H4 (cell line): ENCODE data around the gene CECR2. TPM values are rescaled to one million over a fixed set of nuclear protein-coding genes. Genes with fewer than 3 reads are reported as not detected.
A peak's percentile ranks its signal among the peaks of the same experiment; 100 is the strongest.

Experiments used
- DNase-seq: peaks from one replicate; pipeline ENCODE4 v3.0.0-alpha.2; 2015; ENCODE audit warnings: low spot score
- total RNA-seq: library from RNA; depleted of rRNA; stranded (reverse); fragments of >200 nt; shearing (Covaris generic); gene quantifications from 2 replicates; pipeline ENCODE4 v1.2.3, GENCODE V29; 2014; rRNA removed

Gene CECR2
- total RNA-seq, result 0.06 and 0.21 TPM in 2 replicates

GRCh38 chr22:17369439-17370025, at the start of gene CECR2:
Gene CECR2, plus strand, starts transcription at chr22:17369460. Its CDS starts 324 bp downstream, at chr22:17369784.
- no peak for DNase-seq

GRCh38 chr22:17319546-17319945, 49.7 kb upstream of the CECR2 start:
- no peak for DNase-seq

GRCh38 chr22:17322511-17322910, 46.7 kb upstream of the CECR2 start:
- no peak for DNase-seq

GRCh38 chr22:17331690-17332089, 37.6 kb upstream of the CECR2 start:
- DNase-seq, result no peak

GRCh38 chr22:17332109-17332800, 37.0 kb upstream of the CECR2 start:
- DNase-seq, result no peak

GRCh38 chr22:17334059-17334458, 35.2 kb upstream of the CECR2 start:
- no peak for DNase-seq

GRCh38 chr22:17334983-17335382, 34.3 kb upstream of the CECR2 start:
- DNase-seq, result no peak

- no peak for DNase-seq
These were observed 33.2 kb upstream of the CECR2 start for GRCh38 chr22:17336061-17336460.

GRCh38 chr22:17337639-17338038, 31.6 kb upstream of the CECR2 start:
- DNase-seq, result no peak

- DNase-seq, result peak; percentile 4
These were observed 30.1 kb upstream of the CECR2 start for GRCh38 chr22:17339095-17339693.

GRCh38 chr22:17342361-17342760, 26.9 kb upstream of the CECR2 start:
- DNase-seq, result no peak

- no peak for DNase-seq
These were observed 25.5 kb upstream of the CECR2 start for GRCh38 chr22:17343766-17344165.

- no peak for DNase-seq
These were observed 22.7 kb upstream of the CECR2 start for GRCh38 chr22:17346578-17346977.

GRCh38 chr22:17347724-17348123, 21.5 kb upstream of the CECR2 start:
- no peak for DNase-seq

- no peak for DNase-seq
These were observed 20.7 kb upstream of the CECR2 start for GRCh38 chr22:17348464-17349103.

- DNase-seq, result no peak
These were observed 20.1 kb upstream of the CECR2 start for GRCh38 chr22:17349172-17349571.

- no peak for DNase-seq
These were observed 19.0 kb upstream of the CECR2 start for GRCh38 chr22:17350292-17350691.

GRCh38 chr22:17352798-17353197, 16.5 kb upstream of the CECR2 start:
- no peak for DNase-seq

- no peak for DNase-seq
These were observed 11.6 kb upstream of the CECR2 start for GRCh38 chr22:17357688-17358087.

- DNase-seq, result no peak
These were observed 10.8 kb upstream of the CECR2 start for GRCh38 chr22:17358415-17358814.

- DNase-seq, result no peak
These were observed 9.8 kb upstream of the CECR2 start for GRCh38 chr22:17359501-17359900.

GRCh38 chr22:17366329-17366728, 2.9 kb upstream of the CECR2 start:
- DNase-seq, result no peak

GRCh38 chr22:17366830-17367229, 2.4 kb upstream of the CECR2 start:
- DNase-seq, result no peak
